ENCODE measurements around the gene POMC. TPM values are rescaled to one million over a fixed set of nuclear protein-coding genes. Genes with fewer than 3 reads are reported as not detected.

POMC gene
- total RNA-seq, 1 experiment from 2014 or later = not detected

GRCh38 chr2:25115902-25116301 is 52.5 kb downstream of the POMC start:
- Histone ChIP-seq H3K9me3 (ENCODE audit: insufficient read depth, low read depth) (no peaks in the 10 kb centered on the region), H3F3A (ENCODE audit: insufficient read depth, low read depth) (peaks cover 4% of the 10 kb centered on the region; the same call in 1 of the 2 replicates), H2AFZ (no peak overlapping the region), H3K79me2 (ENCODE audit: low read depth) (no peaks in the 10 kb centered on the region), H3K9me2 (ENCODE audit: insufficient read depth) (no peaks in the 10 kb centered on the region), H3K27ac (no peak overlapping the region), H3K4me2 (no peak overlapping the region), H3K4me3 (no peak overlapping the region), H4K20me1 (ENCODE audit: insufficient read depth) (no peaks in the 10 kb centered on the region), H3K4me1 (replicated peaks; ENCODE audit: insufficient read depth) (no peaks in the 10 kb centered on the region), H3K36me3 (ENCODE audit: low read depth) (no peaks in the 10 kb centered on the region), H3K27me3 (ENCODE audit: insufficient read depth, low read depth) (peaks cover 44% of the 10 kb centered on the region)
- DNase-seq = no peak
- TF ChIP-seq EZH2 (IDR thresholded peaks at IDR 0.05; ENCODE audit: low read depth) (no peak), CTCF (conservative IDR thresholded peaks at IDR 0.05) (no peak)
- ChIA-PET CTCF (interaction anchor here (0.7 kb wide), 1 partner anchor 77 kb away, joined by 6 read pairs; no protein-coding TSS in a partner anchor), POLR2A (ENCODE audit: unreplicated experiment) (no interaction called here)
- no TSS peak for BruUV-seq (replicated peaks)
- intact Hi-C loops (cut with micrococcal nuclease; ENCODE audit: unreplicated experiment) = no loop called here

- Histone ChIP-seq H3K4me1 (replicated peaks; ENCODE audit: insufficient read depth) (no peaks in the 10 kb centered on the region), H3K27ac (no peak overlapping the region), H3F3A (ENCODE audit: insufficient read depth, low read depth) (peaks cover 4% of the 10 kb centered on the region; the same call in 1 of the 2 replicates), H2AFZ (no peak overlapping the region), H4K20me1 (ENCODE audit: insufficient read depth) (no peaks in the 10 kb centered on the region), H3K9me2 (ENCODE audit: insufficient read depth) (no peaks in the 10 kb centered on the region), H3K4me3 (no peak overlapping the region), H3K9me3 (ENCODE audit: insufficient read depth, low read depth) (no peaks in the 10 kb centered on the region), H3K79me2 (ENCODE audit: low read depth) (no peaks in the 10 kb centered on the region), H3K27me3 (ENCODE audit: insufficient read depth, low read depth) (peaks cover 41% of the 10 kb centered on the region), H3K36me3 (ENCODE audit: low read depth) (no peaks in the 10 kb centered on the region), H3K4me2 (no peak overlapping the region)
- DNase-seq = no peak
- TF ChIP-seq CTCF (conservative IDR thresholded peaks at IDR 0.05) (no peak), EZH2 (IDR thresholded peaks at IDR 0.05; ENCODE audit: low read depth) (no peak)
- BruUV-seq (replicated peaks) = no TSS peak
- CTCF ChIA-PET = no interaction called here
- intact Hi-C loops (cut with micrococcal nuclease; ENCODE audit: unreplicated experiment) = no loop called here
- POLR2A ChIA-PET (ENCODE audit: unreplicated experiment) = interaction anchor here (0.5 kb wide), 1 partner anchor 123 kb away, joined by 3 read pairs; no protein-coding TSS in a partner anchor
Measured at GRCh38 chr2:25115249-25115883, 53.0 kb downstream of the POMC start.

GRCh38 chr2:25112113-25112512 is 56.3 kb downstream of the POMC start:
- no peak overlapping the region for H3K4me3 ChIP-seq
- intact Hi-C loops (cut with micrococcal nuclease; ENCODE audit: unreplicated experiment) = no loop called here
- POLR2A ChIA-PET (ENCODE audit: unreplicated experiment) = no interaction called here
- no peaks in the 10 kb centered on the region for H3K36me3 ChIP-seq (ENCODE audit: low read depth)
- H3K4me1 ChIP-seq (replicated peaks; ENCODE audit: insufficient read depth) = no peaks in the 10 kb centered on the region
- no peak for DNase-seq
- no peaks in the 10 kb centered on the region for H3K9me3 ChIP-seq (ENCODE audit: insufficient read depth, low read depth)
- H4K20me1 ChIP-seq (ENCODE audit: insufficient read depth) = no peaks in the 10 kb centered on the region
- CTCF ChIA-PET = no interaction called here
- no peak overlapping the region for H3K27ac ChIP-seq
- H3K79me2 ChIP-seq (ENCODE audit: low read depth) = no peaks in the 10 kb centered on the region
- no TSS peak for BruUV-seq (replicated peaks)
- TF ChIP-seq CTCF (conservative IDR thresholded peaks at IDR 0.05) = no peak
- no peak for TF ChIP-seq EZH2 (IDR thresholded peaks at IDR 0.05; ENCODE audit: low read depth)
- no peak overlapping the region for H2AFZ ChIP-seq
- no peaks in the 10 kb centered on the region for H3F3A ChIP-seq (ENCODE audit: insufficient read depth, low read depth)
- peaks cover 32% of the 10 kb centered on the region for H3K27me3 ChIP-seq (ENCODE audit: insufficient read depth, low read depth)
- H3K9me2 ChIP-seq (ENCODE audit: insufficient read depth) = no peaks in the 10 kb centered on the region
- no peak overlapping the region for H3K4me2 ChIP-seq

Other genes starting within 250 kb of the POMC start
- 46.3 and 47.4 TPM in 2 replicates for gene ADCY3, start 248.3 kb downstream of the POMC start, total RNA-seq (2021)
- gene DNAJC27, start 196.6 kb downstream of the POMC start, total RNA-seq (2021) = 5.1 and 6.3 TPM in 2 replicates
- 0.20 TPM in 1 of 2 replicates, not detected in the other for gene EFR3B, start 126.5 kb downstream of the POMC start, total RNA-seq (2021)
- gene DNMT3A, start 173.3 kb upstream of the POMC start, total RNA-seq (2021) = 38.9 and 43.1 TPM in 2 replicates

All from PC-9 (cell line).